Measurements from ENCODE around the gene ALCAM. TPM values are rescaled to one million over a fixed set of nuclear protein-coding genes. Genes with fewer than 3 reads are reported as not detected.

ALCAM gene
- total and polyA plus RNA-seq, 2 of the 8 experiments (the other 6 are each of a cell fraction or from before 2014, with no cell fraction given): 10.8 to 33.0 TPM

DNA sequence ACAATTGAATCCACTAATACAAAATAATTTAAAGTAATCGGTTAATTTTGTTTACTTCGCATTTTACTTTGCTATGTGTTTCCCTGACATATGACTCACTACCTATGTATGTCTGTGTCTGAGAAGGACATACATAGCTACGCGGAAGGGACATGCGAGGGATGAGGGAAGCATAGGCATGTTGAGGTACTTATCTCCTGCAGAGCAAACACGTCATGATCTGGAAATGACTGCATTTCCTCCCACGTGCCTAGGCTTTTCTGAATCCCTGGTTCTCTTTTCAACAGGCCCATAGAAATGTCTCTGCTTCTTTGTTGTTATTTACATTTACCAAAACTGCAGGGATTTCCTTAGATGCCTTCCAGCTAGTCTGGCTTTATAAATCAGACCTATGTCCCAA, 27.5 kb downstream of the ALCAM start:
- 0 out of 2 replicates have a peak overlapping the region, but pooled peaks have one; percentile 43 for H2AFZ ChIP-seq (ENCODE audit: low read length)

More for the DNA sequence above, 27.5 kb downstream of the ALCAM start:
- H2BK120ac ChIP-seq (replicated peaks; ENCODE audit: low read depth, low read length): no peak overlapping the region
- H3K27me3 ChIP-seq (replicated peaks in 1 of 4; ENCODE audit: control insufficient read depth in 3 of 4, extremely low read depth in 1 of 4, insufficient read depth in 3 of 4, low read length in 3 of 4): no peaks in the 10 kb centered on the region
- FAIRE-seq (peak; percentile 82), DNase-seq (ENCODE audit: low read depth in 1 of 2, low spot score in 2 of 2) (no peak)
- H3K9me3 ChIP-seq (ENCODE audit: insufficient read depth in 2 of 2, low read depth in 1 of 2, low read length in 1 of 2): peaks cover 0 to 9% of the 10 kb centered on the region in 2 experiments; a peak in 1 of 4 replicates
- CTCF ChIA-PET (ENCODE audit: partially characterized antibody): interaction anchor here (1.0 kb wide), 1 partner anchor 18 kb away, joined by 4 read pairs; no protein-coding TSS in a partner anchor
- H3K4ac ChIP-seq (replicated peaks; ENCODE audit: insufficient read length, low read depth, low read length): no peak overlapping the region
- H3K18ac ChIP-seq (ENCODE audit: extremely low read depth, low read length): no peak overlapping the region
- H3K27ac ChIP-seq (ENCODE audit: low read depth, low read length): no peak overlapping the region
- H3K79me2 ChIP-seq (ENCODE audit: control insufficient read depth in 1 of 2, insufficient read depth in 2 of 2, low read length in 2 of 2): peaks cover 3 to 84% of the 10 kb centered on the region in 2 experiments; a peak in 3 of 4 replicates
- POLR2A ChIA-PET (ENCODE audit: partially characterized antibody): no interaction called here
- 73% methylated on average over 7 of the region's 7 CpGs; no CpG with 5 or more reads in 1 of the 2 experiments for WGBS, 2 experiments (ENCODE audit: extremely low coverage in 1 of 2, insufficient coverage in 1 of 2, insufficient read length in 1 of 2, insufficient replicate concordance in 2 of 2, low coverage in 1 of 2, low lambda C conversion rate in 2 of 2, missing lambda C conversion rate in 1 of 2)
- H2BK12ac ChIP-seq (ENCODE audit: low read depth, low read length): no peak overlapping the region
- H3K56ac ChIP-seq (replicated peaks; ENCODE audit: insufficient read length, low read depth, low read length): no peak overlapping the region
- H2BK5ac ChIP-seq (ENCODE audit: low read depth, low read length): no peak overlapping the region
- TF ChIP-seq YY1 (IDR thresholded peaks at IDR 0.05; ENCODE audit: low read depth, low read length) (no peak), CREB1 (IDR thresholded peaks at IDR 0.05) (peak; percentile 47)
- TF ChIP-seq, protein P1, sequence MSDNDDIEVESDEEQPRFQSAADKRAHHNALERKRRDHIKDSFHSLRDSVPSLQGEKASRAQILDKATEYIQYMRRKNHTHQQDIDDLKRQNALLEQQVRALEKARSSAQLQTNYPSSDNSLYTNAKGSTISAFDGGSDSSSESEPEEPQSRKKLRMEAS (IDR thresholded peaks at IDR 0.05): peak; percentile 34; the same call in 1 of the 2 replicates
- no peaks in the 10 kb centered on the region; a peak in 1 of 8 replicates for H3K36me3 ChIP-seq (ENCODE audit: control insufficient read depth in 2 of 4, insufficient read depth in 4 of 4, low read length in 3 of 4)
- H3K23me2 ChIP-seq (ENCODE audit: low read depth, low read length): no peaks in the 10 kb centered on the region
- H2BK15ac ChIP-seq (ENCODE audit: low read length): no peak overlapping the region
- H4K20me1 ChIP-seq (replicated peaks in 1 of 2; ENCODE audit: control insufficient read depth in 1 of 2, insufficient read depth in 2 of 2, low read length in 2 of 2): no peaks in the 10 kb centered on the region
- H4K5ac ChIP-seq (ENCODE audit: insufficient read length, low read depth, low read length): no peak overlapping the region
- peaks cover 0 to 6% (median 3%) of the 10 kb centered on the region in 4 experiments; a peak in 3 of 7 replicates for H3K4me1 ChIP-seq (replicated peaks in 1 of 4; ENCODE audit: control insufficient read depth in 3 of 4, insufficient read depth in 4 of 4, low read length in 3 of 4)
- no peak overlapping the region for H4K91ac ChIP-seq (replicated peaks; ENCODE audit: insufficient read length, low read length)
- H2BK20ac ChIP-seq (ENCODE audit: low read length): no peak overlapping the region
- no peak overlapping the region for H3K4me3 ChIP-seq (ENCODE audit: extremely low read depth in 1 of 4, insufficient read depth in 2 of 4, low read depth in 3 of 4, low read length in 4 of 4)
- H3K4me2 ChIP-seq (ENCODE audit: insufficient read depth in 1 of 2, low read depth in 2 of 2, low read length in 2 of 2): no peak overlapping the region
- H3K23ac ChIP-seq (ENCODE audit: insufficient read length): no peak overlapping the region
- H3K79me1 ChIP-seq (ENCODE audit: low read depth, low read length): no peaks in the 10 kb centered on the region; the same call in 1 of the 2 replicates
- H2AK5ac ChIP-seq (ENCODE audit: low read depth, low read length): no peak overlapping the region
- H3K9ac ChIP-seq (replicated peaks in 1 of 4; ENCODE audit: extremely low read depth in 1 of 4, low read depth in 3 of 4, low read length in 3 of 4): no peak overlapping the region
- H3K14ac ChIP-seq (ENCODE audit: insufficient read length): no peak overlapping the region
- no peak overlapping the region for H4K8ac ChIP-seq (ENCODE audit: extremely low read depth, insufficient read depth, low read length)

Data from H1 (cell line).